Measurements from ENCODE around the gene PDLIM5.

GRCh38 chr4:94451051-94451694 is 569 bp upstream of the PDLIM5 start:
- TF ChIP-seq CTCF (IDR thresholded peaks at IDR 0.05) (no peak), POLR2A (IDR thresholded peaks at IDR 0.05) (no peak), POLR2AphosphoS5 (IDR thresholded peaks at IDR 0.05) (no peak)

All from prostate gland (tissue), 2 donors.